AG09309 (cell line): ENCODE results near the gene AHCTF1.
A peak's percentile ranks its signal among the peaks of the same experiment; 100 is the strongest.
"Not testable (repeated sequence)": the region's sequence is repeated elsewhere in the genome, so short reads cannot be mapped to it uniquely, and the experiment has no call there.

Source experiments
- DNase-seq: peaks from one replicate; pipeline ENCODE4 v3.0.0-alpha.2; 2010; ENCODE audit warnings: low read depth
- H3K4me3 ChIP-seq: 2 replicates; pipeline ENCODE4 v1.5.1; 2011; ENCODE audit warnings: mild to moderate bottlenecking, low read depth, low read length, moderate library complexity; ENCODE audit not compliant: control insufficient read depth
- CTCF ChIP-seq: IDR thresholded peaks from 2 replicates; pipeline ENCODE4 v1.5.1; 2011; ENCODE audit warnings: mild to moderate bottlenecking, low read depth, low read length, inconsistent platforms; ENCODE audit not compliant: insufficient read depth, control insufficient read depth; ENCODE audit errors: missing control alignments

The AHCTF1 gene

DNA sequence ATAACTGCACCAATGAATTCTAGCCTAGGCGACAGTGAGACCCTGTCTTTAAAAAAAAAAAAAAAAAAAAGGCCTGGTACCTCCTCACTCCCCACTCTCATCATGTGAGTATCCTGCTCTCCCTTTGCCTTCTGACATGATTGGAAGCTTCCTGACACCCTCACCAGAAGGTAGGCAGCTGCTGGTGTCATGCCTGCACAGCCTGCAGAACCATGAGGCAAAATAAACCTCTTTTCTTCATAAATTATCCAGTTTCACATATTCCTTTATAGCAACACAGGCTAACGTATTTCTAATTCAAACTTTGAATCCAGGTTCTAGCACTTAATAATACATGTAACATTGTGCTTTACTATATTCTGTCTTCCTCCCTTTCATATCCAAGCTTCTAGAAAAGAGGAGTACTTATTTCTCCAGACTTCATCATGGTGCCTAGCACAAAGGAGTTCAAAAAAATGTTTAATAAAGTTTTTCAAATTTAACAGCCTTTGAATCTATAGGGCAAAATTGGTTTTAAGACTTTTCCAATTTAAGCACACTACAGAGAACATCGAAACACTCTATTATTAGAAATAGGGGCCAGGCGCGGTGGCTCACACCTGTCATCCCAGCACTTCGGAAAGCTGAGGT lies 5.6 kb downstream of the AHCTF1 start:
- no peak for DNase-seq
- TF ChIP-seq CTCF: no peak
- H3K4me3 ChIP-seq: no peak overlapping the region

GRCh38 chr1:246923900-246924299 lies 7.8 kb downstream of the AHCTF1 start:
- no peak for TF ChIP-seq CTCF
- no peak for DNase-seq
- no peak overlapping the region for H3K4me3 ChIP-seq

DNA sequence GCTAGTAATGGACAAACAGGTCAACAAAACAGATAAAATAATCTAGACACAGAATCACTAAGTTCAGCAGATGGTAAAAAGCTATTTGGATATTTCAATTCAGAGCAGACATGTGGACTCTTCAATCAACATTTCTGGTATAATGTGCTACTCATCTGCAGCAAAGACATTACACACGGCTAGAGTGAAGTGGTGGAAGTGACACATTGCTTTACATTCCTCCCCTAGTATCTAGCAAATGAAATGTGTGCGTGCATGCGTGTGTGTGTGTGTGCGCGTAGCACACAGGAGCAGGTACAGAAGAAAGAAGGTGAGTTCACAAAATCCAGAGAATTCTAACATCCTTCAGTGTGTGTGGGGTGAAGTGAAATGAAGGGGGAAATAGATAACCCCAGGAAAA lies 8.3 kb downstream of the AHCTF1 start:
- no peak for DNase-seq
- H3K4me3 ChIP-seq: no peak overlapping the region
- no peak for TF ChIP-seq CTCF

DNA sequence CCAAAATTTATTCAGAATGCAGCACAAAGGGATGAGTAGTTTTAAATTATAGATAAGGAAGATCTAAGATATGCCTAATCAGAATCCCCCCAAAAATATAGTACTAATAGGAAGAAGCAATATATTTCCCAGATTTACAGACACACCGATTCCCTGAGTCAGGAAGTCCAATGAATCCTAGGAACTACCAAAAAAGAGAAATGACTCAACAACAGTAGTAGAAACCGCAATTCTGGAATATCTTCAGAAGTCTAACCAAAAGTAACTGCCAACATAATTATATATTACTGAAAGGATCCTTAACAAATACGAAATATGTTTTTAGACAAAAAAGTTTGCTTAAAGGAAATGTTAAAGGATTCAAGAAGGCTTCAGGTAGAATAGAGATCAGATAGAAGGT lies 10.3 kb downstream of the AHCTF1 start:
- H3K4me3 ChIP-seq: no peak overlapping the region
- TF ChIP-seq CTCF: no peak
- no peak for DNase-seq

- DNase-seq: no peak
- H3K4me3 ChIP-seq: no peak overlapping the region
- no peak for TF ChIP-seq CTCF
Measured at GRCh38 chr1:246919902-246920301, 11.8 kb downstream of the AHCTF1 start.

- not testable (repeated sequence) for DNase-seq, H3K4me3 ChIP-seq
Measured at GRCh38 chr1:246916026-246916923, 15.5 kb downstream of the AHCTF1 start.

GRCh38 chr1:246907472-246907871 lies 24.3 kb downstream of the AHCTF1 start:
- DNase-seq: peak; percentile 45
- TF ChIP-seq CTCF: peak; percentile 50
- no peak overlapping the region for H3K4me3 ChIP-seq
